ENCODE data around the gene ABAT.
"Not testable (repeated sequence)": the region's sequence is repeated elsewhere in the genome, so short reads cannot be mapped to it uniquely, and the experiment has no call there.

The ABAT gene

DNA sequence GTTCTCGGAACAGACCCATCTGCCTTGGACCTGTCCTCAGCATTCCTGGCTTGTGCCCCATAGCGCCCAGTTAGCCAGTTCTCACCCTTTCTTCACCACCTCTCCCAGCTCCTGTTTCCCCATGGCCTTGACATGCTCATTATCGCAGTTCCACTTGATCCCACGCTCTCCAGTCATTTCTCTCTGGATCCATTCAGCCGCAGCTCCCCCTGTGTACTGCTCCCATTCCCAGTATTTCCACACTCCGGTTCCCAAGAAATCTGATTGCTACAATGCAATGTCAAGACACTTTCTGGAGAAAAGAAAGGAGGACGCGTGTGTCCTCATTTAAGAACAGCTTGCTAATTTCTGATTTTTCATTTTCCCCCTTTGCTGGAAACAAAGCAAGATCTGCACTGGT, 67.7 kb downstream of the ABAT start:
- no peak for DNase-seq (ENCODE audit: low spot score)

- not testable (repeated sequence) for DNase-seq (ENCODE audit: low spot score)
Measured at GRCh38 chr16:8748944-8749343, 74.5 kb downstream of the ABAT start.

GRCh38 chr16:8751481-8752311, 77.3 kb downstream of the ABAT start:
- DNase-seq (ENCODE audit: low spot score): no peak

- no peak for DNase-seq (ENCODE audit: low spot score)
Measured at GRCh38 chr16:8752706-8753105, 78.3 kb downstream of the ABAT start.

DNA sequence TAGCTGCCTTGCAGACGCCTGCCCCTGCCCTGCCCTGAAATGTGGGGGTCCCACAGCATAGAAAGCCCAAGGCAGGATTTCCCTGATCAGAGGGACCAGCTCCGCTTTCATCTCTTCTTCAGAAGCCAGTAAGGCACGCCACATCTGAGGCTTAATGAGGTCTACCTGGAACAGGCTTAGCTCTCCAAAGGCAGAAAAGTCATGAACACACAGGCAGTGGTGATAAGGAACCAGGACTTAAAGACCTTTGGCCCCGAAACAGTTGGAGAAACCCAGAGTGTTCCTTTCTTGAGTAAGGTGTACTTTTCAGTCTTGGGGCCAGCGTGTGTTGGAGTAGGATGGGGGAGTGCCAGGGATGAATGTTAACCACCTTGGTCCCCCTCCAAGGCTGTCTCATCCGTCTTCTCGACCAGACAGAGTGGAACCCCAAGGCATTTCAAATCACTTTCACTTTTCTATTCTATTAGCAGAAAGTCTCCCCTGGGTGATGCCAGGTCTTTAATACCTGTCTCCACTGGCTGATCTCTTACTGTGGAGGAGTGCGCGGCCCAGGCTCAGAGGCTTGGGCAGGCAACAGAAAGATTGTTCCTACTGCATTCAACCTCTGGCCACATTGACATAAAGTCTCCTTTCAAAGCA, 79.1 kb downstream of the ABAT start:
- no peak for DNase-seq (ENCODE audit: low spot score)

DNA sequence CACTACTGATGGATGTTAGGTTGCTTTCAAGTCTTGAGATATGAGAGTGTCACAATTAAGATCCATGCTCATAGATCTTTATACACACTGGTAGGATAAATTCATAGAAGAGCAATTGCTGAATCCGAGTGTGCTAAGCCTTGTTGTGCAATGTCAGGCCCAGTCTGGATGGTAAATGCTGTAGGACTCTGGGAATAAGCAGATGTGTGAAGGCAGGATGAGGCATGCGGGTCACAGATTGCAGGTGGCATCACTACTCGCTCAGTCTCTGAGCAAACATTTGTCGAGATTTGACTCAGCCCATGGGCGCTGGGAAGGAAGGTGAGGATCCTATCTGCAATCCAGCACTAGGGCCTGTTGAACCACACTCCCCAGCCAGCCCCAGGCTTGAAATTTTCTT, 82.3 kb downstream of the ABAT start:
- DNase-seq (ENCODE audit: low spot score): no peak

DNA sequence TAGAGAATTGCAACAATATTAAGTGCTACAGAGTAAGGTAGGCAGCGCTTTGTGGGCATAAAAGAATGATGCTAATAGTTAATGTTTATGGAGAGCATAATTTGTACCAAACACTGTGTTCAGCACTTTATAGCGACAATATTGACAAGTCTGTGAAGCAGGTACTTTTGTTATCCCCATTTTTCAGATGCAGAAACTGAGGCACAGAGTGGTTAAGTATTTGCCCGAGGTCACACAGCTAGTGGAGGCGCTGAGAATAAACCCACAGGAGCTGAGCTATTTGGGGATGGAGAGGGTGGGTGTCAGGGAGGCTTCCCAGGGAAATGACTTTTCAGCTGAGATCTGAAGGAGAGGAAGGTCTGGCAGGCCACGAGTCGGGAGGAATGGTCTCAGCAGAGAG, 83.6 kb downstream of the ABAT start:
- no peak for DNase-seq (ENCODE audit: low spot score)

- DNase-seq (ENCODE audit: low spot score): peak; percentile 17
Measured at GRCh38 chr16:8760021-8760420, 85.6 kb downstream of the ABAT start.

DNA sequence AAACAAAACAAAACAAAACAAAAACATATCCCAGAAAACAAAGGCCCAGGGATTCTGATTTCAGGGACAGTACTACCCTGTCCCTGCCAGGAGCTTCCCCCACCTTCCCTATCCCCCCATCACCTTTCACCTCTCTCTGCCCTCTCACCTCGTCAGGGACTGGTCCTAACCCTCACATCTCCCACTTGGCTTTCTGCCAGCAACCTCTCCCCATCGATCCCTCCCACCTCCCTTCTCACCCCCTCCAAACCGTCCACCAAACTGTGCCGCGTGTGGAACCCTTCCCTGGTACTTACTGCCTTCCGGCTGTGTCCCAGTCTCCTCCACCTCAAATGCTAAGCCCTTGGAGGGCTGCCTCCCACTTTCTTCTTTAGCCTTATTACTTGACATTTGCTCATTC, 86.7 kb downstream of the ABAT start:
- DNase-seq (ENCODE audit: low spot score): no peak

GRCh38 chr16:8762254-8762653, 87.8 kb downstream of the ABAT start:
- no peak for DNase-seq (ENCODE audit: low spot score)

GRCh38 chr16:8763083-8763482, 88.7 kb downstream of the ABAT start:
- no peak for DNase-seq (ENCODE audit: low spot score)

GRCh38 chr16:8763899-8764298, 89.5 kb downstream of the ABAT start:
- no peak for DNase-seq (ENCODE audit: low spot score)

DNA sequence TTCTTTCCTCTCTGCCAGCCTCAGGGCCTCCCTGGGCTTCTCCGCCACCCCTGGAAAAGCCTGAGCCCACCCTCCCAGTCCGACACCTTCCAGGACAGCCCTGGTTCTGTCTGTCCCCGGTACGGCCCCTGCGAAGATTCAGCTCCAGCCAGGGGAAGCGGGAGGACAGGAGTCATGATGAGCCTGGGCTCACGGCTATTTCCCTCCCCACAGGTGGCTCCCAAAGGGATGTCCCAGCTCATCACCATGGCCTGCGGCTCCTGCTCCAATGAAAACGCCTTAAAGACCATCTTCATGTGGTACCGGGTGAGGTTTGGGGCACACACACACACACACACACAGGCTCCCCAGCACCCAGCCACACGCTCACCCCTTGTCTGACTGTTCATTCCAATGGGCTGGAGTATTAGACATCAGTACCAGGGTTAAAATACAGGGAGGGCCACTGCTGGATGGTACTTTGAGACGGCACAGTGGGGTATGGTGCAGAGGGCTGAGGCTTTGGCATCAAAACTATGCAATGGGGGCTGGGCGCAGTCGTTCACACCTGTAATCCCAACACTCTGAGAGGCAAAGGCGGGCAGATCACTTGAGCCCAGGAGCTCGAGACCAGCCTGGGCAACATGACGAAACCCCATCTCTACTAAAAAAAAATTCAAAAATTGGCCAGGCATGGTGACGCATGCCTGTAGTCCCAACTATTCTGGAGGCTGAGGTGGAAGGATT, 90.3 kb downstream of the ABAT start:
- no peak for DNase-seq (ENCODE audit: low spot score)

- DNase-seq (ENCODE audit: low spot score): no peak
Measured at GRCh38 chr16:8767176-8767575, 92.8 kb downstream of the ABAT start.

- no peak for DNase-seq (ENCODE audit: low spot score)
Measured at GRCh38 chr16:8768283-8768682, 93.9 kb downstream of the ABAT start.

DNA sequence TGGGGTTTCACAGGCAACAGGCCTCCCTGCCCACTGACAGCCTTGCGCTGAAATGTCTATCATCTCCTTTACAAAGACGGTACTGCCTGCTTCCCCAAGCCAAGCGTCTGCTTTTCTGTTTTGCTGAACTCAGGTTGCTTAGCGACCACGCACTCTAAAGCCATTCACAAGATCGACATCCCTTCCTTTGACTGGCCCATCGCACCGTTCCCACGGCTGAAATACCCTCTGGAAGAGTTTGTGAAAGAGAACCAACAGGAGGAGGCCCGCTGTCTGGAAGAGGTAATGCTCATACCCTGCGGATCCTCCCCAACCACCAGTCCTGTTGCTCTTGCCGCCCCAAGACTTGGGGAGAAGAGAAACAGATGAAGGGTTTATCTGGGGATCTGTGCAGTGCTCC, 94.3 kb downstream of the ABAT start:
- DNase-seq (ENCODE audit: low spot score): no peak

DNA sequence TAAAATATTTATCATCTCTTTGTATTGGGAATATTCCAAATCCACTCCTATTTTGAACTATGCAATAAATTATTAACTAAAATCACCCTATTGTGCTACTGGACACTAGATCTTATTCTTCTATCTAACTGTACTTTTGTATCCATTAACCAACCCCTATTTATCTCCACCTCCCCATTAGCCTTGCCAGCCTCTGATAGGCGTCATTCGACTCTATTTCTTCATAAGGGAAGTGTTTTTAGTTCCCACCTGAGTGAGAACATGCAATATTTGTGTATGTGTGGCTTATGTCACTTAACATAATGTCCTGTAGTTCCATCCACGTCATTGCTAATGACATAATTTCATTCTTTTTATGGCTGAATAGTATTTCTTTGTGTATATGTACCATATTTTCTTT, 99.1 kb downstream of the ABAT start:
- no peak for DNase-seq (ENCODE audit: low spot score)

GRCh38 chr16:8774208-8774607, 99.8 kb downstream of the ABAT start:
- DNase-seq (ENCODE audit: low spot score): no peak

DNA sequence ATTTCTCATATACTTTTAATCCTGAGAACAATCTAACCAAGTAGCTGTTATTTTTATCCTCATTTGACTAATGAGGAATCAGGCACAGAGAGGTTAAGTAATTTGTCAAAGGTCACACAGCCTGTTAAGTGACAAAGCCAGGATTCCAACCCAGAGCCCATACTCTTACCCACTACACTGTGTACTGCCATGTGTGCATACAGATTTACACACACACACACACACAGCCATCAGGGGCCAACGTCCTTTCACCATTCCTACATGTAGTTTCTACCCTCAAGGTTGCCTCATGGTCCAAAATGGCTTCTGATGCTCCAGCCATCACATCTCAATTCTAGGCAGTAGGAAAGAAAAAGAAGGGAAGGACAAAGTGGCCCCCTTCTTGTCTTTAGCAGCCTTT, 100.9 kb downstream of the ABAT start:
- DNase-seq (ENCODE audit: low spot score): no peak

DNA sequence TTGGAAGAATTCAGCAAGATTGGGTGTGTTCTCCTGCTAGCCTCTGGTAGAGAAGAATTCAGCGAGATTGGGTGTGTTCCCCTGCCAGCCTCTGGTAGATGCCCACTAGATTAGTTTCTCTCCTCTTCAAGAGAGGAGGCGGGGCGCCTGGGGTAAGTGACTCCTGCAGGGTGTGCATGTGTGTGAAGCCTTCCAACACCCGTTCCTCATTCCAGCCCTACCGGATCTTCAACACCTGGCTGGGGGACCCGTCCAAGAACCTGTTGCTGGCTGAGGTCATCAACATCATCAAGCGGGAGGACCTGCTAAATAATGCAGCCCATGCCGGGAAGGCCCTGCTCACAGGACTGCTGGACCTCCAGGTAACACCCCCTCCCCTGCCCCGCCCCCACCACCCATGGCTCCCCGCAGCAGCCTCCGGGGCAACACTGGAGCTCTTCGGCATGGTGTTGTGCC, 101.7 kb downstream of the ABAT start:
- DNase-seq (ENCODE audit: low spot score): no peak

DNA sequence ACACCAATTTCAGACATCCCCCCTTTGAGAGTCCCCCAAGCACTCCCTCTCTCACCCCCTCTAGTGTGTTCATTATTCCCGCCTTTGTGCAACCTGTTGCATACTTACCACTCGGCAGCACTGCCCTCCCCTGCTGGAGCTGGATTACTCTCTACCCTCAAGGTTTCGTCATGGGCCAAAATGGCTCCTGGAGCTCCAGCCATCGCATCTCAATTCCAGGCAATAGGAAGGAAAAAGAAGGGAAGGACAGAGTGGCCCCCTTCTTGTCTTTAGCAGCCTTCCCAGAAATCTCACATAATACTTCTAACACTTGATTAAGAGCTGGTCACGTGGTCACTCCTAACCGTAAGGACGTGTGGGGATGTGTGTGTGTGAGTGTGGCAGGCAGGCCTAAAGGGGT, 102.8 kb downstream of the ABAT start:
- DNase-seq (ENCODE audit: low spot score): no peak

DNA sequence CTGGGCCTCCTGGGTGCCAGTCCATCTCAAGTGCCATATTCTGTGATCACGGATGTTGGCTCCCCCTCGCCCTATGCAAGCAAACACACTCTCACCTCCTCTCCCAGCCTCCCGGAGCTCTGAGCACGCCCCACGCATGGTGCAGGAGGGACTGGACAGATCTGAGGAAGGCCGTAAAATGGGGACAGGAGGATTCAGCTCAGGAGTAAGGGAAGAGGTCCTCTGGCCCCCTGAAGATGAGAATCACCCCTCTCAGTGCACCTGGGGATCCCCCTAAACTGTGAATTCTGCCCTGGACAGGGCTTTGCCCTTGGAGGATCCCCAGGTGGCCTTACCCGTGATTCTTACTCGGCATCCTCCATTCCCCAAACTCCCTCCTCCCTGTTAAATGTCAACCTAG, 107.4 kb downstream of the ABAT start:
- DNase-seq (ENCODE audit: low spot score): no peak

- no peak for DNase-seq (ENCODE audit: low spot score)
Measured at GRCh38 chr16:8782673-8783072, 108.3 kb downstream of the ABAT start.
